Fibroblast of lung (primary cell): ENCODE data around the gene PGM2.

Experiments
- EZH2 ChIP-seq: IDR thresholded peaks from 2 replicates; pipeline ENCODE4 v1.5.1; 2012; ENCODE audit warnings: low read length, control low read depth, mild to moderate bottlenecking; ENCODE audit errors: missing control alignments
- TF ChIP-seq, protein P1 (sequence below), 2 donors: IDR thresholded peaks in 1 of 2; conservative IDR thresholded peaks in 1 of 2; 1 replicate in 1 of 2; 2 replicates in 1 of 2; pipeline ENCODE4 v1.5.1; 2011 to 2012; ENCODE audit warnings: low read length in 2 of 2, control low read depth in 1 of 2, inconsistent platforms in 1 of 2, low read depth in 1 of 2, mild to moderate bottlenecking in 1 of 2

- TF ChIP-seq, protein P1, sequence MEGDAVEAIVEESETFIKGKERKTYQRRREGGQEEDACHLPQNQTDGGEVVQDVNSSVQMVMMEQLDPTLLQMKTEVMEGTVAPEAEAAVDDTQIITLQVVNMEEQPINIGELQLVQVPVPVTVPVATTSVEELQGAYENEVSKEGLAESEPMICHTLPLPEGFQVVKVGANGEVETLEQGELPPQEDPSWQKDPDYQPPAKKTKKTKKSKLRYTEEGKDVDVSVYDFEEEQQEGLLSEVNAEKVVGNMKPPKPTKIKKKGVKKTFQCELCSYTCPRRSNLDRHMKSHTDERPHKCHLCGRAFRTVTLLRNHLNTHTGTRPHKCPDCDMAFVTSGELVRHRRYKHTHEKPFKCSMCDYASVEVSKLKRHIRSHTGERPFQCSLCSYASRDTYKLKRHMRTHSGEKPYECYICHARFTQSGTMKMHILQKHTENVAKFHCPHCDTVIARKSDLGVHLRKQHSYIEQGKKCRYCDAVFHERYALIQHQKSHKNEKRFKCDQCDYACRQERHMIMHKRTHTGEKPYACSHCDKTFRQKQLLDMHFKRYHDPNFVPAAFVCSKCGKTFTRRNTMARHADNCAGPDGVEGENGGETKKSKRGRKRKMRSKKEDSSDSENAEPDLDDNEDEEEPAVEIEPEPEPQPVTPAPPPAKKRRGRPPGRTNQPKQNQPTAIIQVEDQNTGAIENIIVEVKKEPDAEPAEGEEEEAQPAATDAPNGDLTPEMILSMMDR (conservative IDR thresholded peaks at IDR 0.05 in 1 of 2, IDR thresholded peaks at IDR 0.05 in 1 of 2; ENCODE audit: low read depth in 1 of 2, low read length in 2 of 2) = no peak
- TF ChIP-seq EZH2 = no peak
Observed at GRCh38 chr4:37788819-37789218, 37.7 kb upstream of the PGM2 start.
